AG04450 (cell line): Measurements from ENCODE around the gene SYCE3. TPM values are rescaled to one million over a fixed set of nuclear protein-coding genes. Genes with fewer than 3 reads are reported as not detected.

ENCODE experiments used
- CTCF ChIA-PET: fragments of 300-600, 350-600 bp; formaldehyde crosslinking; extraction: SDS; loops from one replicate; lab custom pipeline; 2022; ENCODE audit warnings: antibody characterized with exemption, inconsistent platforms; lab: Charles Lee
- POLR2A ChIA-PET: fragments of 350-600 bp; formaldehyde crosslinking; extraction: SDS; loops from one replicate; lab custom pipeline; 2021; ENCODE audit warnings: antibody characterized with exemption, inconsistent platforms; lab: Yijun Ruan, JAX
- DNase-seq: peaks from one replicate; pipeline ENCODE4 v3.0.0-alpha.2; 2011; ENCODE audit warnings: low read depth, low spot score
- H3K27ac ChIP-seq: one replicate; pipeline ENCODE4 v1.5.1; 2012; ENCODE audit warnings: low read depth, low read length, control low read depth
- H3K27me3 ChIP-seq: one replicate; pipeline ENCODE4 v1.6.0; 2012; ENCODE audit warnings: low read length; ENCODE audit not compliant: control insufficient read depth, insufficient read depth
- H3K4me3 ChIP-seq: 2 replicates; pipeline ENCODE4 v1.5.1; 2011; ENCODE audit warnings: mild to moderate bottlenecking, low read depth, low read length, control low read depth
- H3K9me3 ChIP-seq: 2 replicates; pipeline ENCODE4 v1.5.1; 2012; ENCODE audit warnings: low read length; ENCODE audit not compliant: control insufficient read depth, insufficient read depth
- CTCF ChIP-seq: IDR thresholded peaks from 2 replicates; pipeline ENCODE4 v1.5.1; 2011; ENCODE audit warnings: low read depth, low read length, control low read depth, inconsistent platforms
- polyA plus RNA-seq: library from polyadenylated mRNA; depleted of rRNA; stranded (reverse); fragments of >200 nt; gene quantifications from 2 replicates; pipeline ENCODE4 v1.2.3, GENCODE V29; 2011

SYCE3 gene
- polyA plus RNA-seq, 1 experiment, result not detected

DNA sequence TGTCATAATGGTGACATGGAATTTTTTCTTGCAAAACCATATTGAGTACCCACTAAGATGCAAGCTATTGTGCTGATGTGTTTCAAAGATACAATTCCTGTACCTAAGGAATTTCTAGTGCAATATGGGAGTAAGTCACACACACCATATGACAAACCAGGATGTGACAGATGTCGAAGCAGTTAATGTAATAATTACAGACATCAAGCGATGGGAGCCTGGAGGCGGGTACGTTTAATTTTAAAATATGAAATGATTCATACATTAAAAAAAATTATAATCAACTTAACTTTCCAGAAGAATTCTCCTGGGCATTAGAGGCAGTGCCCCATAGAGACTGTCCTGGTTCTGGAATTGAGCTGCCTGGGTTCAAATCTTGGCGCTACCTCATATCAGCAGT is 6.0 kb downstream of the SYCE3 start:
- no peaks in the 10 kb centered on the region for H3K9me3 ChIP-seq
- H3K27me3 ChIP-seq, result peaks cover 20% of the 10 kb centered on the region
- DNase-seq, result no peak
- CTCF ChIA-PET, result interaction anchor here (0.5 kb wide), 1 partner anchor 21 kb away, joined by 4 read pairs; no protein-coding TSS in a partner anchor
- H3K27ac ChIP-seq, result no peak overlapping the region
- POLR2A ChIA-PET, result interaction anchor here (1.1 kb wide), 1 partner anchor 26 kb away, joined by 5 read pairs; the partner anchor contains the start of gene CHKB
- no peak for TF ChIP-seq CTCF
- no peak overlapping the region for H3K4me3 ChIP-seq

DNA sequence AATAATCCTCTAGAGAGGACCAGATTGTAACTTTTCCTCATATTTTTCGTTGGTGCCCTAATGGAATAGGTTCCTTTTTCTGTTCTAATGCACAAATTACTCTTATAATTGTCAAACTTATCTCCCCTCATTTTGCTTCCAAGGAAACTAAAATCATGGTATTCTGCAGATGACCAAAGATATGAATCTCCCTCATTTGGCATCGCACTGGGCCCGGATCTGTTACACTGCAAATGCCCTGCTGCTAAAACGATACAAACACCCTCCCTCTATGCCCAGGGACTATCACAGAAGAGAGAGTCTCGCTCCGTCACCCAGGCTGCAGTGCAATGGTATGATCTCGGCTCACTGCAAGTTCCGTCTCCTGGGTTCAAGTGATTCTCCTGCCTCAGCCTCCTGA is 9.4 kb downstream of the SYCE3 start:
- H3K9me3 ChIP-seq, result no peaks in the 10 kb centered on the region
- CTCF ChIA-PET, result no interaction called here
- H3K27ac ChIP-seq, result no peak overlapping the region
- POLR2A ChIA-PET, result no interaction called here
- TF ChIP-seq CTCF, result no peak
- no peak overlapping the region for H3K4me3 ChIP-seq
- DNase-seq, result no peak
- peaks cover 36% of the 10 kb centered on the region for H3K27me3 ChIP-seq

DNA sequence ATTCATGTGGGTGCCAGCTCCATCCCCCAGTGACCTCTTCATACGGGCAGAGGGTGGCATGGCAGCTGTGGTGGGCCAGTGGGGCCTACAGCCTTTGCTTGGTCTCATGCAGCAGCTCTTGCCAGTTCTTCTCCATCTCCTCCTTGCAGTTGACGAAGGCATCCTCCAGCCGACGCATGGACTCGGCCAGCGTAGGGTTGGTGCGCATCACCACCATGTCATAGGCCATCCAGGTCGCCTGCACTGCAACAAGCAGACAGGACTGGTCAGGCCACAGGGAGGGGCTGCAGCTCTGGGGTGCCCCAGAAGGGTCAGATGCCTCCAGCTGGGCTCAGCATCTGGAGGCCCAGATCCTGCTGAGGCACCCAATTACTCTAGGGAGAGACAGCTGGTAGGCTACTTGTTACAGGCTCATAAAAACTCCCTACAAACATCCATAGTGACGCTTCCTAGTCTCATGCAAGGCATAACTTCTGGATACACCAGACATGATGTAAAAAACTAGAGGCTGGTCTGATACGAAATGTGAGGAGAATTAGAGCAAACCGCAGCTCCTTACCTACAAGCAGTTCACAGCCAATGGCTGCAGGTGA is 11.5 kb downstream of the SYCE3 start:
- H3K4me3 ChIP-seq, result no peak overlapping the region
- H3K27me3 ChIP-seq, result peaks cover 47% of the 10 kb centered on the region
- no peak for TF ChIP-seq CTCF
- CTCF ChIA-PET, result interaction anchor here (3.3 kb wide), 1 partner anchor 12 kb away, joined by 11 read pairs; the partner anchor contains the start of gene SYCE3
- no peaks in the 10 kb centered on the region; the same call in 1 of the 2 replicates for H3K9me3 ChIP-seq
- no peak overlapping the region for H3K27ac ChIP-seq
- POLR2A ChIA-PET, result interaction anchor here (1.6 kb wide), 1 partner anchor 25 kb away, joined by 3 read pairs; the partner anchor contains the start of gene SCO2
- DNase-seq, result no peak

DNA sequence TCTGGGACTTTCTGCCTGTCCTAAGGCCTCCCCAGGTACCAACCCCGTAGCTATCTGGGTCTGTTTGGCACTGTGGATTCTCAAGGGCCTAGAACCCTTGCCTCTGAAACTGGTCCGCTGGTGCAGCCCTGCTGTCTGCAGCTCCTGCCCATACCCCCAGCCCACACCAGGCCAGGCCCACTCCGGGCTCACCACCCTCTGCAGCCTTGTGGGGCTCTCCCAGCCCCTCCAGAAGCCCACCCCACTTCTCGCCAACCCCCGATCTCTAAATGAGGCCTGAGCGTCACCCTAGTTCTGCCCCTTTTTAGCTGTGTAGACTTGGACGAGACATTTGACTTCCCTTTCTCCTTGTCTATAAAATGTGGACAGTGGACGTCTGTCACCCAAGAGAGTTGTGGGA is 12.3 kb downstream of the SYCE3 start:
- Histone ChIP-seq H3K9me3 (no peaks in the 10 kb centered on the region; the same call in 1 of the 2 replicates), H3K4me3 (no peak overlapping the region), H3K27me3 (peaks cover 52% of the 10 kb centered on the region), H3K27ac (no peak overlapping the region)
- POLR2A ChIA-PET, result interaction anchor here (1.6 kb wide), 1 partner anchor 25 kb away, joined by 3 read pairs; the partner anchor contains the start of gene SCO2
- CTCF ChIA-PET, result interaction anchor here (3.3 kb wide), 1 partner anchor 13 kb away, joined by 11 read pairs; the partner anchor contains the start of gene SYCE3
- TF ChIP-seq CTCF, result no peak
- no peak for DNase-seq
